H1 (cell line): ENCODE results near the gene DPYSL4. TPM values are rescaled to one million over a fixed set of nuclear protein-coding genes. Genes with fewer than 3 reads are reported as not detected.

Source experiments
- CTCF ChIA-PET: fragments of 300-600 bp; sonication (Branson Sonifier 250); formaldehyde crosslinking; loops from one replicate; lab custom pipeline; 2021; ENCODE audit not compliant: partially characterized antibody; lab: Charles Lee
- POLR2A ChIA-PET: fragments of 300-600 bp; sonication (Branson Sonifier 250); formaldehyde crosslinking; loops from one replicate; lab custom pipeline; 2021; ENCODE audit warnings: inconsistent platforms; ENCODE audit not compliant: partially characterized antibody; lab: Charles Lee
- DNase-seq, 2 experiments: peaks; one replicate each; pipeline versions ENCODE4 v3.0.0 to v3.0.0-alpha.2; 2010 to 2022; ENCODE audit warnings: low spot score in 2 of 2, low read depth in 1 of 2, mixed read lengths in 1 of 2
- FAIRE-seq: peaks from 2 replicates; lab custom pipeline; 2011; peaks lifted over from hg19 to GRCh38; lab: Jason Lieb, UNC
- H2AFZ ChIP-seq: 2 replicates; pipeline ENCODE4 v1.8.1; 2012; ENCODE audit warnings: low read length, inconsistent platforms
- H2AK5ac ChIP-seq: 2 replicates; pipeline ENCODE4 v1.6.1; 2013; ENCODE audit warnings: low read depth, low read length
- H2BK120ac ChIP-seq: replicated peaks from 2 replicates; pipeline ENCODE3; 2013; ENCODE audit warnings: low read depth, low read length, inconsistent platforms
- H2BK12ac ChIP-seq: 2 replicates; pipeline ENCODE4 v1.6.1; 2013; ENCODE audit warnings: low read depth, low read length
- H2BK15ac ChIP-seq: 2 replicates; pipeline ENCODE4 v1.6.1; 2013; ENCODE audit warnings: low read length
- H2BK20ac ChIP-seq: 2 replicates; pipeline ENCODE4 v1.6.1; 2013; ENCODE audit warnings: low read length
- H2BK5ac ChIP-seq: 2 replicates; pipeline ENCODE4 v1.6.1; 2013; ENCODE audit warnings: low read depth, low read length
- H3K14ac ChIP-seq: 2 replicates; pipeline ENCODE4 v1.6.1; 2013; ENCODE audit warnings: inconsistent platforms; ENCODE audit not compliant: insufficient read length
- H3K18ac ChIP-seq: 2 replicates; pipeline ENCODE4 v1.6.1; 2013; ENCODE audit warnings: low read length; ENCODE audit errors: extremely low read depth
- H3K23ac ChIP-seq: 2 replicates; pipeline ENCODE4 v1.6.1; 2013; ENCODE audit warnings: inconsistent platforms; ENCODE audit not compliant: insufficient read length
- H3K23me2 ChIP-seq: 2 replicates; pipeline ENCODE4 v1.6.1; 2013; ENCODE audit warnings: low read depth, low read length
- H3K27ac ChIP-seq: 2 replicates; pipeline ENCODE4 v1.6.1; 2011; ENCODE audit warnings: low read depth, low read length, inconsistent platforms
- H3K27me3 ChIP-seq, 4 experiments: replicated peaks in 1 of 4; 1 replicate in 1 of 4; 2 replicates in 3 of 4; pipeline versions ENCODE4 v1.6.1 to v1.8.1; 2011 to 2013; ENCODE audit warnings: low read length in 3 of 4, mild to moderate bottlenecking in 3 of 4, inconsistent platforms in 2 of 4, mixed read lengths in 2 of 4, moderate library complexity in 1 of 4; ENCODE audit not compliant: control insufficient read depth in 3 of 4, insufficient read depth in 3 of 4; ENCODE audit errors: extremely low read depth in 1 of 4
- H3K36me3 ChIP-seq, 4 experiments: 2 replicates each; pipeline versions ENCODE4 v1.6.1 to v1.8.1; 2011 to 2013; ENCODE audit warnings: mild to moderate bottlenecking in 4 of 4, low read length in 3 of 4, moderate library complexity in 2 of 4, control low read depth in 1 of 4, inconsistent platforms in 1 of 4; ENCODE audit not compliant: insufficient read depth in 4 of 4, control insufficient read depth in 2 of 4
- H3K4ac ChIP-seq: replicated peaks from 2 replicates; pipeline ENCODE3; 2013; ENCODE audit warnings: low read length, low read depth, mixed read lengths, inconsistent platforms; ENCODE audit not compliant: insufficient read length
- H3K4me1 ChIP-seq, 4 experiments: replicated peaks in 1 of 4; 1 replicate in 1 of 4; 2 replicates in 3 of 4; pipeline versions ENCODE4 v1.6.1 to v1.8.1; 2011 to 2013; ENCODE audit warnings: low read length in 3 of 4, inconsistent platforms in 2 of 4, mixed read lengths in 1 of 4; ENCODE audit not compliant: insufficient read depth in 4 of 4, control insufficient read depth in 3 of 4
- H3K4me2 ChIP-seq, 2 experiments: 2 replicates each; pipeline versions ENCODE4 v1.6.1 to v1.8.1; 2011 to 2013; ENCODE audit warnings: low read depth in 2 of 2, low read length in 2 of 2, control low read depth in 1 of 2, inconsistent platforms in 1 of 2, mild to moderate bottlenecking in 1 of 2; ENCODE audit not compliant: insufficient read depth in 1 of 2
- H3K4me3 ChIP-seq, 4 experiments: fragments of 200-600, 300-600 bp in 1 of 4; sonication (generic), shearing (Covaris generic), sonication (Bioruptor Twin) in 1 of 4; 2 replicates each; pipeline versions ENCODE4 v1.5.1 to v1.8.1; 2011 to 2016; ENCODE audit warnings: low read length in 4 of 4, low read depth in 3 of 4, control low read depth in 2 of 4, inconsistent platforms in 2 of 4, mild to moderate bottlenecking in 2 of 4, mixed read lengths in 1 of 4, moderate library complexity in 1 of 4; ENCODE audit not compliant: insufficient read depth in 2 of 4; ENCODE audit errors: extremely low read depth in 1 of 4
- H3K56ac ChIP-seq: replicated peaks from 2 replicates; pipeline ENCODE3; 2013; ENCODE audit warnings: low read depth, mild to moderate bottlenecking, mixed read lengths, low read length, inconsistent platforms; ENCODE audit not compliant: insufficient read length
- H3K79me1 ChIP-seq: 2 replicates; pipeline ENCODE4 v1.6.1; 2013; ENCODE audit warnings: low read depth, low read length, control low read depth
- H3K79me2 ChIP-seq, 2 experiments: 2 replicates each; pipeline versions ENCODE4 v1.6.1 to v1.8.1; 2012 to 2013; ENCODE audit warnings: low read length in 2 of 2, mild to moderate bottlenecking in 2 of 2, inconsistent platforms in 1 of 2; ENCODE audit not compliant: insufficient read depth in 2 of 2, control insufficient read depth in 1 of 2
- H3K9ac ChIP-seq, 4 experiments: replicated peaks in 1 of 4; 1 replicate in 1 of 4; 2 replicates in 3 of 4; pipeline versions ENCODE4 v1.6.1 to v1.8.1; 2011 to 2013; ENCODE audit warnings: low read depth in 3 of 4, low read length in 3 of 4, control low read depth in 2 of 4, mild to moderate bottlenecking in 2 of 4, moderate library complexity in 2 of 4, inconsistent platforms in 1 of 4; ENCODE audit errors: extremely low read depth in 1 of 4
- H3K9me3 ChIP-seq, 2 experiments: 2 replicates each; pipeline versions ENCODE4 v1.6.1 to v1.8.1; 2012 to 2013; ENCODE audit warnings: mild to moderate bottlenecking in 2 of 2, moderate library complexity in 2 of 2, control low read depth in 1 of 2, inconsistent platforms in 1 of 2, low read depth in 1 of 2, low read length in 1 of 2, mixed read lengths in 1 of 2; ENCODE audit not compliant: insufficient read depth in 2 of 2
- H4K20me1 ChIP-seq, 2 experiments: replicated peaks in 1 of 2; 2 replicates each; pipeline versions ENCODE3 to v1.8.1; 2011 to 2013; ENCODE audit warnings: inconsistent platforms in 2 of 2, low read length in 2 of 2, mild to moderate bottlenecking in 1 of 2; ENCODE audit not compliant: insufficient read depth in 2 of 2, control insufficient read depth in 1 of 2
- H4K5ac ChIP-seq: 2 replicates; pipeline ENCODE4 v1.6.1; 2013; ENCODE audit warnings: low read length, low read depth, mixed read lengths, inconsistent platforms; ENCODE audit not compliant: insufficient read length
- H4K8ac ChIP-seq: 2 replicates; pipeline ENCODE4 v1.8.0; 2013; ENCODE audit warnings: mild to moderate bottlenecking, moderate library complexity, low read length, inconsistent platforms; ENCODE audit not compliant: insufficient read depth; ENCODE audit errors: extremely low read depth
- H4K91ac ChIP-seq: replicated peaks from 2 replicates; pipeline ENCODE3; 2013; ENCODE audit warnings: low read length, mixed read lengths, inconsistent platforms; ENCODE audit not compliant: insufficient read length
- CTBP2 ChIP-seq: IDR thresholded peaks from 2 replicates; pipeline ENCODE4 v1.7.0; 2011; ENCODE audit warnings: borderline replicate concordance, mild to moderate bottlenecking, moderate library complexity, mixed read lengths, low read length; ENCODE audit not compliant: insufficient read depth, insufficient read length
- E2F6 ChIP-seq: IDR thresholded peaks from 2 replicates; pipeline ENCODE4 v1.6.1; 2012; ENCODE audit warnings: inconsistent platforms
- RAD21 ChIP-seq, 2 experiments: IDR thresholded peaks in 1 of 2; conservative IDR thresholded peaks in 1 of 2; 2 replicates each; pipeline ENCODE4 v1.6.1; 2011; ENCODE audit warnings: low read depth in 2 of 2, low read length in 2 of 2, improper control_type of control experiment in 1 of 2, inconsistent platforms in 1 of 2, mild to moderate bottlenecking in 1 of 2, moderate library complexity in 1 of 2
- WGBS, 2 experiments: shearing (Covaris generic) in 1 of 2; methylation state at CpG; one replicate each; pipeline versions ENCODE4 v1.1.6 to v1.1.7; 2013 to 2015; ENCODE audit warnings: low lambda C conversion rate in 2 of 2, mixed read lengths in 2 of 2, inconsistent platforms in 1 of 2, low coverage in 1 of 2, missing lambda C conversion rate in 1 of 2; ENCODE audit not compliant: insufficient replicate concordance in 2 of 2, insufficient coverage in 1 of 2, insufficient read length in 1 of 2; ENCODE audit errors: extremely low coverage in 1 of 2, missing lambda C conversion rate in 1 of 2; 5-methylcytosine and 5-hydroxymethylcytosine counted together
- polyA plus RNA-seq, 7 experiments: library from polyadenylated mRNA; depleted of rRNA in 3 of 7; stranded (reverse) in 5 of 7; unstranded in 2 of 7; fragments of >200 nt in 5 of 7; fragments of 200-250 nt in 2 of 7; gene quantifications; 1 replicate in 5 of 7; 2 replicates in 1 of 7; 4 replicates in 1 of 7; pipeline versions ENCODE4 v1.2.1 to v1.2.3, GENCODE V29; 2011 to 2013; ENCODE audit warnings: missing spikeins in 2 of 7, mixed read lengths in 2 of 7
- total RNA-seq: library from RNA; stranded (reverse); fragmentation: NEBNext Ultra II Directional; extraction: Animal tissue kit (Norgen Biotek cat#: 25700); gene quantifications from 2 replicates; pipeline ENCODE4 v1.2.1, GENCODE V29; 2021

Gene DPYSL4
- total and polyA plus RNA-seq, 2 of the 8 experiments (the other 6 are each of a cell fraction or from before 2014, with no cell fraction given): 12.9 to 15.2 TPM

GRCh38 chr10:132207536-132208461 is 21.1 kb downstream of the DPYSL4 start:
- peaks cover 2 to 6% of the 10 kb centered on the region in 2 experiments for H4K20me1 ChIP-seq
- no peak overlapping the region for H3K23ac ChIP-seq
- no peaks in the 10 kb centered on the region for H3K23me2 ChIP-seq
- POLR2A ChIA-PET: no interaction called here
- H2BK20ac ChIP-seq: no peak overlapping the region
- no peak overlapping the region for H2BK5ac ChIP-seq
- no peak for DNase-seq
- H2BK15ac ChIP-seq: no peak overlapping the region
- H3K79me2 ChIP-seq: no peaks in the 10 kb centered on the region
- no peaks in the 10 kb centered on the region for H3K36me3 ChIP-seq
- H3K4me3 ChIP-seq: no peak overlapping the region
- H3K4me2 ChIP-seq: no peak overlapping the region
- H2BK120ac ChIP-seq: no peak overlapping the region
- no peaks in the 10 kb centered on the region for H3K27me3 ChIP-seq
- no peak overlapping the region for H3K14ac ChIP-seq
- H4K8ac ChIP-seq: no peak overlapping the region
- H3K18ac ChIP-seq: no peak overlapping the region
- no peak overlapping the region for H2AK5ac ChIP-seq
- no peak overlapping the region for H3K56ac ChIP-seq
- no peak for TF ChIP-seq E2F6
- no peak for TF ChIP-seq CTBP2
- no peak for TF ChIP-seq RAD21 (IDR thresholded peaks at IDR 0.05 in 1 of 2, conservative IDR thresholded peaks at IDR 0.05 in 1 of 2; ENCODE audit: low read depth in 2 of 2, low read length in 2 of 2)
- no peak overlapping the region for H2AFZ ChIP-seq
- 91% methylated on average over 41 of the region's 48 CpGs; no CpG with 5 or more reads in 1 of the 2 experiments for WGBS, 2 experiments
- no peaks in the 10 kb centered on the region for H3K79me1 ChIP-seq
- CTCF ChIA-PET: interaction anchor here (1.7 kb wide), 1 partner anchor 141 kb away, joined by 3 read pairs; no protein-coding TSS in a partner anchor
- H3K9me3 ChIP-seq: no peaks in the 10 kb centered on the region
- H4K91ac ChIP-seq: no peak overlapping the region
- H4K5ac ChIP-seq: no peak overlapping the region
- H3K4me1 ChIP-seq: no peaks in the 10 kb centered on the region
- no peak for FAIRE-seq
- H2BK12ac ChIP-seq: no peak overlapping the region
- no peak overlapping the region for H3K9ac ChIP-seq
- H3K27ac ChIP-seq: no peak overlapping the region
- H3K4ac ChIP-seq: no peak overlapping the region
